ENCODE data around the gene SEMA7A.

The SEMA7A gene

DNA sequence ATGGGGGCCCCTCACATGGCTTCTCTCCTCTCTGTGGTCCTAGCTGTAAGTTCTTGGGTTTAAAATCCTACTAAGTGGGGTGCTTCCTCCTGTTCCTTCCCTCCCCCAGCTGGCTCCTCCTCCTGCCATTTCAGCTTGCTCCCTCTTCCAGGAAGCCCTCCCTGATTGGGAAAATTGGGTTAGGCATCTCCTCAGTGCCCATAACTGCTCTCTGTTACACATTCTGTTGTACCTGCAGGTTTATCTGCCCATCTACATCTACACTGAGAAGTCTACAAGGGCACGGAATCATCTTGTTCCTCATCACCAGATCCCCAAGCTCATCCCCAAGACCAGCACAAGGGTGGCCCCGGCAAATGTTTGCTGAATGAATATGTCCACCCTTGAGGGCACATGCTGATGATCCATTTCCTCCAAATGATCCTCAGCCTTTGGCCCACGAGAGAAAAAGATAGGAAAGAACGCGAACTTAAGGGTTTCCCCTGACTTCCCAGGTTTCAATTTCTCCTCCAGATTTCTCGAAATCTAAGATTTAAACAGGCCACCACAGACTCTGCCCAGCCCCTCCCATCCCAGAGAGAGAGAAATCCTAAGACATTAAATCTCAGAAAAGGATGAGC lies 3.9 kb downstream of the SEMA7A start:
- DNase-seq, result no peak

DNA sequence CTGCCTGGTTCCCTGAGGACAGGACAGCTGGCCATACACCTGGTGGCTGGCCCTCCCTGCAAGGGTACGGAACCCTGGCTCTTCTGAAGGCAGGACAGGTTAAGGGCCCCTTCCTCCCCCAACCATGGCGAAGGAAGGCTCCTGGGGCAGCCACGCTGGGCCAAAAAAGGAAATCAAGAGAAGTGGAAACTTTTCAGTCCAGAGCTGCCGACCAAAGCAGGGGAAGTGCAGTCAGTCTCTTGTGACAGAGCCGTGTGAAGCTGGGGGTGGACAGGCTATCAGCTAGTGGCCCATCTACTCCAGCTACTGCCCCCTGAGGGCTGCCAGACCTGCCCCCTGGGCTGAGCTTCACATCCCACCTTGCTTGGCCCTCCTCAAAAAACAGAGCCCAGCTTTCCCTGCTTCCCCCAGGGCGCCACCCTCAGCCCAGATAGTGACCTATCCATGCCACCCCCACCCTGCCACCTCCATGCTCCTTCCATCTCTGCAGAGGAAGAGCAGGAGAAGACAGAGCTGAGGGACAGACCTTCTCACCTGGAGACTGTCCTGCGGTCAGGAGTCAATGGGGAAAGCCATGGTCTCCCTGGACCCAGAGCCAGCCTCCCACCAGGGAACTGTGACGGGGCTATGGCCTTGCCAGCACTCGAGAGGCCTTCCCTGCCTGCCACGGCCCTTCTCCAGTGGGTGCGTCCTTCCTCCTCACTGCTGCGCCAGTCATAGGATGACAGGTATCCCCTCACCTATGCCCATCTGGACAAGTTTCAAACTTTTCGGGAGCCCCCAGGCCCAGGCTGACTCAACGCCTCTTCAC lies 4.6 kb downstream of the SEMA7A start:
- peak; percentile 75 to 90 for DNase-seq

DNA sequence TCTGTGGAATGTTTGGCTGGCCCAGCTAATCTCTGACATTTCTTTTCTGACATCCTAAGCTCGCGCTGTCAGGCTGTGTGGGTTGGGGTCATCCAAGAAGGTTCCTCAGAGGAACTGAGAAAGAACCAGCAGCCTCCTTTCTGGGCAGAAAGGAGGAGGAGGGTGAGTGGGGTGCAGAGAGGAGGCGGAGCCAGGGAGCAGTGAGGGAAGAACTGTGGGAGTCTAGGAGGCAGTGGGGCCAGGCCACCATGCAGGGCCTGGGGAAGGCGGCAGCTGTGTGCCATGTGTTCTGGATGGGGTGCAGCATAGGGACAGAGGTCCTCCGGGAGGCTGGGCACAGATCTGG lies 5.3 kb downstream of the SEMA7A start:
- peak; percentile 66 to 88 for DNase-seq

DNA sequence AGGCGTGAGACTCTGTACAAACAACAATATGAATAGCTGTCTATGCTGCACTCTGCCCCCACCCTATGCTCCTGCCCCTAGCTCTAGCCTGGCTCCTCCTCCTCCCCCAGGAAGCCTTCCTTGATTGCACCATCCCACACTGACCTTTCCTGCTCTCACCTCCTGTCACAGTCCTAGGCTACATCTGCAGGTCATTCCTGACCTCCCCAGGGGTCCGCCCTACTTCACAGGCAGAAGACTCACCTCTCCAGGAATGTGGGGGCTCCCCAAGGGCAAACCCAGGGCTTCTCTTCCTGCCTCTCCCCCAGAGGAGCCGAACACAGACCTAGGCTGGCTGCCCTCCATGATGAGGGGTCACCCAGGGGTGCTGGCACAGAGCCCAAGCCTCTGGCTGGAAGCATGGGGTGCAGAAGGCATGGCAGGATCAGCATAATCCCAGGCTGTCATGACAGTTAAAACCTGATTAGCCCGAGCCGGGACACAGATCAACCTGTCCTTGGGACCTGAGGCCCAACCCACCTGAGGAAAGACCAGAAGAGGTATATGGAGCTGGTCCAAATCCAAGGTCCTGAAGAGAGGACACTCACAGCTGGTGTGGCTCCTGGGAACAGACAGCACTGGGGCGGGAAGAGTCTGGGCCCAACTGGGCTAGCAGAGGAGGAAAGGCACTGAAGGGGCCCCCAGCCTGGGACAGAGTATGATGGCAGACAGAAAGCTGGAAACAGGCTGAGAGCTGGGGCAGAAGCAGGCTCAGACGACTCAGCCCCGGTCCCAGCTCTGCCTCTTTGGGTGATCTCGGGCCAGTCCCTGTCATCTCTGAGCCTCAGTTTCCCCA lies 5.9 kb downstream of the SEMA7A start:
- DNase-seq, result no peak

DNA sequence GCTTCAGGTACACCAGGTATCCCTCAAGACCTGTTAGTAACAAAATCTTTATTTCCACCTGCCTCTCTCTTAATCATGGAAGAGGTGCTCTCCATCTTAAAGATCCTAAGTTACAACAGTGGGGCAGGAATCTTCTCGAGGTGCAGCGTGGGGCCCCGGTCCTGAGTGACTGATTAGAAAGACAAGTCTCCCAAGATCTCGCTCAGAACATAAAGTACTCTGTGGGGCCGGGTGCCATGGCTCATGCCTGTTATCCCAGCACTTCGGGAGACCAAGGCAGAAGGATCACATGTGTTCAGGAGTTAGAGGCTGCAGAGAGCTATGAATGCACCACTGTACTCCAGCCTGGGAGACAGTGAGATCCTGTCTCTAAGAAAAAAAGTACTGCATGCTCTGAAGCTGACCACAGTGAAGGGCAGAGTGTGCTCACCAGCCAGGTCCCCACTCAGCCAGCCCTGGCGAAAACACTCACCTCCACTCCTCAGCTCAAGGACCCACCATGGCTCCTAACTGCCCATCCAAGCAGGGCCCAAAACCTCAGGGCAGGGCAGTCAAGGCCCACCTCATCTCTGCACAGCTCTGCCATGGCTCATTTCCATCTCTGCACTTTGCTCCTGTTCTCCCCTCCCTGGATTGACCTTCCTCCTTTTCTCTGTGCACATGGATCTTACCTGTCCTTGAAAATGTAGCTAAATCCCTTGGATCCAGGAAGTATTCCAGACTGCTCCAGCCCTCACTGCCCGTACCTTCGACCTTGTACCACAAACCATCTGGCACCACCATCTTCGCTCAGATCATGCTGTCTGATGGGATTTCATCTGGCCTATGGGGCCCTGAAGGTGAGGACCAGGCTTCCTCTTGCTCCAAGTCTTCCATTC lies 7.1 kb downstream of the SEMA7A start:
- DNase-seq, result no peak

DNA sequence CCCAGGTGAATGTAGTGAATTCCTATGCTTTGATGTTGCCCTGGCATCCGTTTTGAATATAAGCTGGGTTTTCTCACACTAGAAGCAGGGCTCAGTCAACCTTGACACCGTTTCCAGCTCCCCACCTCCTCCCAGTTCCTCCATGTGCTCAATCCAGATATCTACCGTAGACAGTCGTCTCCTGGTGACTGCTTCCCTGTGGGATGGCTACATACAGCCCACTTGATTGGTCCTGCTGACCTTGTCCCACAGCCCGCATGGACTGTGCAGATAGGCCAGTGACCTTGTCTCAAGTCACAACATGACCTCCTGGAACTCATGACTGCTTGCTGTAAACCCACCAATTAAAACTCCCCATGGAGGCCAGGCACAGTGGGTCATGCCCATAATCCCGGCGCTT lies 8.1 kb downstream of the SEMA7A start:
- no peak for DNase-seq

DNA sequence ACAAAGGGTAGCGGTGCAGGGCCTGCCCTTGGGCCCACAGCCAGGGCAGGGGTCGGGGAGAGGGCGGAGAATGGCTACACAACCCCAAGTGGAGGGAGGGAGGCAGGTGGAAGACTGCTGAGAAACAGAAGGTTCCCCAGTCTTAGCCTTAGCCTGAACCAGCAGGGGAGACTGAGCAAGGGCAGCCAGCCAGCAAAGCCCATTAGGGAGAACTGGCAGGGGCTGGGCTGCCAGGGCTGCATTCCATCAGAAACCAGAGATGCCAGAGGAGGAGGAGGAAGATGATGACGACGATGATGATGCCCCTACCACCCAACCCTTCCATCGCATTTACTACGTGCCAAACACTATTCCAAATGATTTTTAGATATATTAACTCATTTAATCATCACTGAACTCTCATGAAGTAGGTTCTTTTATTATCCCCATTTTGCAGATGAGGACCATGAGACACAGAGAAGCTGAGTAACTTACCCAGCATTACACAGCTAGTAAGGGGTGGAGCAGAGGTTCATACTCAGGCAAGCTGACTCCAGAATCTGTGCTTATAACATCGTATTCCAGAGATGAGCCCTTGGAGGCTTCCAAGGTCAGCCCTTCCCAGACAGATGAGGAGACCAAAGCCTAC lies 8.7 kb downstream of the SEMA7A start:
- no peak for DNase-seq

DNA sequence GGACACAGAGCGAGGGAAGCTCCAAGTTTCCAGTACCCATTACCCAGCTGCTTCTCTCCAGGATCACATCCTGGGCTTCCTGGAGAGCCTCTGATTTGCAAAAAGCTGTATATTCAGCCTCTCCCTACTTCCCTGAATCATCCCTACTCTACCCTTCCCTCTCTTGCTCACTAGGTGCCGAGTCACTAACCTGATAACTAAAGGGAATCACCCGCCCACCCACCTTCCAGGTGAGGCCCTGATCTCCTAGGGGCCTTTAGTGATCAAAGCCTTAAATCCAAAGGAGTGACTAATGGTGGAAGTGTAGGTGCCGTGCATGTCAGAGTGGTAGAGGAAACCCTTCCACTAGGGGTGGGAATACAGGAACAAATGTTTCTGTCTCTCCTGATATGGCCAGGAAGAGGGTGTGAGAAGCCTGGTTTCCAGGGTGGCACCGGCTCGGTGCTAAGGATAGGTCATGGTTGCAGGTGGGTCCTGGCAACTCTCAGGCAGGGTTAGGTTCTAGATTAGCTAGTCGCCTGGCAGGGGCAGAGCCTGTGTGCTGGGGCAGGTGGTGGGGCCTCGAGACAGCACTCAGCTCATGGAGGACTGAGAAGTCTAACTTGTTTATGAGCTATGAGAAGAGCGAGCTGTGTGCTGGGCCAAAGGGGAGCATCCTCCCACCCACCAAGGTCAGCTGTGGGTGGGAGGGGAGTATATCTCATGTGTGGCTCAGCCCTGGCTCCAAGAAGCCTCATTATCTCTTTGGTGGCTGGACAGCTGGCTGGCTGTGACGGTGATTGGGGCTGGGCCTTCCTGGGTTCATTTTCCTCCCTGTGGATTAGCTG lies 10.1 kb downstream of the SEMA7A start:
- peak; percentile 26 to 48 for DNase-seq

DNA sequence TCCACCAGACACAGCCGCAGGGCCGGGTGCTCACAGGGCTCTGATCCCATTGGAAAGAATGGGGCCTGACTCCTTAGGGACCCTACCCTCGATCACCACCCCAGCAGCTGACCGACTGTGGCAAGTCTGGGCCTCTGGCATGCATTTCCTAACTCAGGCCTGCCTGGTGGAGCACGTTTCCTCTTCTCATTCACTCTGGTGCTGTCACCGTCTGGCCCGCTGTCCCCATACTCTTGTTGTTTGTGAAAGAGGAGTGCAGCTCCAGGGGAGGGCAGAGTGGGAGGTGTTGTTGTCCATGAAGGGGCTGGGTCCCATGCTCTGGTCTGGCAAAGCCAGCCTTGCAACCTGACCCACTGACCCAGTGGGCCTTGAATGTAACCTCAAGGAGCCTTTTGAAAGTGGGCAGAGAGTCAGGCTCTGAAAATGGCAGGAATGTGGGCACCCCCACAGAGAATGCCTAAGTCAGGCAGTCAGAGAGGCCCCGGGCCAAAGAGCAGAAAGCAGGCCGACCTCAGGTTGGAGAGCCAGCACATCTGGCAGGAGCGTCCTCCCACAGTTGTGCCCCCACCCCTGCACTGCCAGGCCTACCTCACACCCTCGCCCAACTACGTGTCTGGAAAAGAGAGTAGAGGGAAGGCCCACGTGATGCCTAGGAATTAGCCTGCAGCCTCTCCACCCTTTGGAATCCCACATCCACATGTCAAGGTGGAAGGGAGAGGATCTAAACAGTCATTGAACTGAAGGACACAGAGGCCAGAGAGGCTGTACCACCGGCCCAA lies 10.9 kb downstream of the SEMA7A start:
- peak; percentile 78 to 89 for DNase-seq

DNA sequence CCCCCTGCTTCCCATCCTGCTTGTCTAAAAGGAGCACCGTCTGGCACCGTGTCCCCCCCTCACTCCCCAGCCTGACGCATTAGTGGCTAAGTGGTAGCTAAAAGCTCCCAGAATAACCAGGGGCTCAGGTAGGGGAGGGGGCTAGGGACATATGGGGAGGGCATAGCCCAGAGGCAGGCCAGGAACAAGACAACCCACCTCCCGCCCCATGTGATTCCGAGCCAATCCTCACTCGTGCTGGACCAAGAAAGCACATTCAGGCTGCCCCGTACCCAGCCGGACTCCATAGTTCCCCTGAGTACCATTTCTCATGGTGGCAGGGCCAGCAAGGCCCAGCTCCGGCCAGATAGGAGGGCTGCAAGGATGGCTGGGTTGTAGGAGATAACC lies 11.5 kb downstream of the SEMA7A start:
- no peak for DNase-seq

DNA sequence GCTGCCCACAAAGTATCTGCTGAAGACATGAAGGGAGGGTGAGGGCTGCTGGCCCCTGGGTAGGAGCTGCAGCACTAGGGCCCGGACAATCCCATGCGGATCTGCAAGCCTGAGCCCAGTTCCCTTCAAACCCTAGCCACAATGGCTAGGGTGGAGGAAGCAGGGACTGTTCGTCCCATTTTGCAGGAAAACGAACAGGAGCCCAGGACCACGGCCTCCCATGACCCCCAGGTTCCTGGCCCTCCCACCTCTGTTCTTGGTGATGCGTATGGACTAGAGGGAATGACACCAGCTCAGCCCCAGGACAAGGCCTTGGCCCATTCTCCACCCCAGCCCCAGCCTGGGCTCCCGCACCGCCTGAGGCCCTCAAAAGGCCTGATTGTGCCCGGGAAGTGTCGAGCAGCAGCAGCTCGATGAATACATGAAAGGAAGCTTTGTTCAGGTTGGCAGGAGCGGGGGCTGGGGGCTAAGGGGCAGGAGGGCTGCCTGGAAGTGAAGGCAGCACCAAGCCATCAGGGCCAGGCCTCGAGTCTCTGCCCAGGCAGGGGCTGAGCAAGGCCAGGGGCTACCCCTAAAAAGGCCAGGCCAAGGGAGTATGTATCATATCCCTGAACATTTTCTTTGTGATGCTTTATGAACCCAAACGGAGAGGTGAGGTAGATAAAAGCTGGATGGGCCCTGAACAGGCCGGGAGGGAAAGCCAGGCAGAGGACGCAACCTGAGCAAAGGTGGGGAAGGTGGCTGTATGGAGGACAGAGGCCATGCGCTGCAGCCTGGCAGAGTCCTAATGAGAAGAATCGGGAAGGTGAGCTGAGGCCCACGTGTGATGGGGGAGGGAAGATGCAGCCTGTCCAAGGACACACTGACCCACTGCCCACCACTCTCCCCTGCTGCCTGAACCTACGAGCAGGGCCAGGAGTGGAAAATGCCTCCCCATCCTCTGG lies 12.2 kb downstream of the SEMA7A start:
- DNase-seq, result no peak

DNA sequence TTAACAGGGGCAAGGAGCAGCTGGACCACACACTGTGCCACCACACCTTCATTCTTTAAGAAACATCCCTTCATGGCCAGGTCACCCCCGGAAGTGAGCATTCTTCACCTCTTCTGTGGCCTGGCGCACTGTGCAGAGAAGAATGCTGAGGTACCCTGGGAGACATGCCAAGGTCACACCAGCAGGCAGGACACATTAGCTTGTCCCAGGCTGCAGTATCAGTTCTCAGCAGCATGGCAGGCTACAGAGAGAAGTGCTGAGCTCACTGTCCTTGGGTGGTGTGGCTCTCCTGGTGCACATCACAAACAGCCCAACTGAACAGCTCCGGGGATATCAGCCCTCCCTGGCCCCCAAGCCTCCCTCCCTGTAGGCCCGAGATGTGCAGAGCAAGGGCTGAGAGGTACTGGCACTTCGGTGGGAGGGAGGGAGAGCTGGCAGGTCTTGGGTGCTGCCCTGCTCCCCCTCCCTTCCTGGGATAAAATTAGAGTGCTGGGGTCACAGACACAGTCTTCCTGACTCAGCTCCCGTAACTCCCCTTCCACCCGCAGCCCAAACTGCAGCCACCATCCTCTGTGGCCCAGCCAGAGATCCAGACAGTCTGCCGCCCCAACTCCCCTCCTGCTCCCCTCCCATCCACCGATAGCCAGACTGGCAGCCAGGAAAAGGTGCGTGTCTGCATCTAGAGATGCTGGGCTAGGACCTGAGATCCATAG lies 13.4 kb downstream of the SEMA7A start:
- no peak for DNase-seq

DNA sequence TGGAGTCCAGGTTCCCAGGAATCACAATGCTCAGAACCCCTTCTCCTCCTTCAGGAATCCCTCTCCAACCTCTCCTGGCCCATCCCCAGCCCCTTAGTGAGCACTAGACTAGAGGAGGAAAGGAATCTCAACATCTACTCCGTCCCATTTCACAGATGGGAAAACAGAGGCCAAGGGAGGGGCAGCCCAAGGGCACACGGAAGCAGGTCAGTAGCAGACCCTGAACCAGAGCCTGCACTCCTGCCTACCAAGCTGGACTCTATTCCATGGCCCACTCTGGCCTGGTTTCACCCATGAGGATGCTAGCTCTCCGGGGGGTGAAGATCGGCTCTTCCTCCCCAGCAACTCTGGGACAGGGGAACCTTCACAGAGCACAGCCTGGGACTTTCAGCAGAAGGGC lies 14.3 kb downstream of the SEMA7A start:
- DNase-seq, result no peak

DNA sequence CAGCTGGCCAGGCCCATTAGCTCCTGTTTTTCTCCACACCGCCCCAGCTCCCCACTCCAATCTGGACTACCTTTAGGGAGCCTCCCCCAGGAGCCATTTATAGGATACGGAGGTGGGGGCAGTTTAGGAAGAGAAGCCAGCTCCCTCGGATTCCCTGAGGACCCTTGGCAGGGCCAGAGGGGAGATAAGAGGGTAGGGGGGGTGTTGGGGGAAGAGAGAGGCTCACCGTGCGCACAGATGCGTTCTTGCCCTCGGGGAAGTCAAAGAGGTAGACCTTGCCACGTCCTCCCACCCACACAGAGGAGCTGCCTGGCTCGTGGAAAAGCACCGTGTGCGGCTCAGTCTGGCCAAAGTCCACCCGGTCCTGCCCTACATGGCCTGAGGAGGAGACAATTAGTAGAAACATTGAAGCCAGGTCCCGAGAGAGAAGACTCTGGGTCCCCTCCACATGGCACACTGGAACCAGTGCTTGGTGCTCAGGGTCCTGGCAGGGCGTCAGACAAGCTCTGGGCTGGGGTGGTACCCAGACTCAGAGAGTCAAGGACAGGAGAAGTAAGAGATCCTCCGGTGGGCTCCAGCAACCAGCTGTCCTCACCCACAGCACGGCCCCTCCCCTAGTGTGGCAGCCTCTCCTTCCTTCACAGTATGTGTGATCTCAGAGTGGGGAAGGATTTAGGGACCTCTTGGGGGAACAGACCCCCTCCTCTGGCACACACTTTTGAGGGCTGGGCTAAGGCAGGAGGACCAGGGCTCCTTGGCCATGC lies 15.0 kb downstream of the SEMA7A start:
- no peak for DNase-seq

DNA sequence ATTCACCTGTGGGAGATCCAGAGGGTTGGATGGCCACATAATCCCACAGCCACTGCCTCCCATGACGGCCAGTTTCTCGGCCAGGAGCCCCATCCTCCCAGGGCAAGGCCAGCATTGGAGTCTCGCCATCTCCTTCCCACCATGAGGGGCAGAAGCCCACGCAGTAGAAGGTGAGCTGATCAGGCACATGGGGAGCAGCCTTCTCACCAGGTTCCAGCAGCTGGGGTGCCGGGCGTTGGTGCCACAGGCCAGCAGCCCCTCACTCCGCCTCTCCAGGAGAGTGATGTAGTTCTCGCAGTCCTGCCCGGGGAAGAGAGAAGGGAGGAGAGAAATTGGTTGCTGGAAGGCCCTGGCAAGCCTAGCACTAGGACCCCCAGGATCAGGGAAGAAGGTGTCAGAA lies 16.1 kb downstream of the SEMA7A start:
- no peak for DNase-seq

DNA sequence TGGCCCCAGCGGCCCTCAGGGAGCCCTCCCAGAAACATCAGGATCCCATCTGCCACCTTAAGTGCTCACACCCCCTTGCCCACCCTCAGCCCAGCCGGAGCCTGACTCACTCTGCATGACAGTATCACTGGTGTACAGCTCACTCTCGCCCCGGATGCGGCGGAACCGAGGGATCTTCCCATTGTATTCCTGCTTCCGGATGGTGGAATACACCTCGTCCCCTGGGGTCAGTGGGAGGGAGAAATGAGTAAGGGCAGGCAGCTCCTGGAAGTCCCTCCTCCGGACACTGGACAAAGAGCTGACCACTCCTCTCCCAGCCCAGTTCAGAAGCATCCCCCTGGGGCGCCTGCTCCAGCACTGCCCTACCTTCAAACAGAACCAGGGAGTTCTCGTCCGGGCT lies 16.5 kb downstream of the SEMA7A start:
- no peak for DNase-seq

Data from inflammatory macrophage (primary cell).